SK-N-SH (cell line): ENCODE measurements around the gene EPX. TPM values are rescaled to one million over a fixed set of nuclear protein-coding genes. Genes with fewer than 3 reads are reported as not detected.
A peak's percentile ranks its signal among the peaks of the same experiment; 100 is the strongest.

ENCODE experiments used
- CTCF ChIA-PET: fragments of 300-600, 350-600 bp; formaldehyde crosslinking; extraction: SDS; loops from one replicate; lab custom pipeline; 2021; lab: Yijun Ruan, JAX
- POLR2A ChIA-PET: fragments of 350-600 bp; sonication (Branson Sonifier 250); formaldehyde crosslinking; extraction: SDS; loops from one replicate; lab custom pipeline; 2020; ENCODE audit warnings: antibody characterized with exemption, inconsistent platforms; lab: Yijun Ruan, JAX
- DNase-seq: peaks from one replicate; pipeline ENCODE4 v3.0.0; 2012
- H2AFZ ChIP-seq: fragments of 200-600 bp; sonication (generic); 2 replicates; pipeline ENCODE4 v1.8.1; 2016; ENCODE audit warnings: antibody characterized with exemption, mild to moderate bottlenecking, low read depth
- H3F3A ChIP-seq: fragments of 200-600 bp; sonication (generic); replicated peaks from 2 replicates; pipeline ENCODE3; 2016; ENCODE audit warnings: antibody characterized with exemption, mild to moderate bottlenecking; ENCODE audit not compliant: insufficient read depth
- H3K27ac ChIP-seq, 2 experiments: fragments of 200-500 bp in 1 of 2; fragments of 200-600 bp in 1 of 2; sonication (Bioruptor generic) in 1 of 2; sonication (generic), shearing (Covaris generic) in 1 of 2; 2 replicates each; pipeline versions ENCODE4 v1.5.1 to v1.6.1; 2014 to 2016; ENCODE audit warnings: low read depth in 2 of 2, inconsistent platforms in 1 of 2, low read length in 1 of 2, mild to moderate bottlenecking in 1 of 2, mixed read lengths in 1 of 2
- H3K27me3 ChIP-seq: fragments of 200-600 bp; sonication (generic), shearing (Covaris generic); 2 replicates; pipeline ENCODE4 v1.6.1; 2016; ENCODE audit warnings: mixed run types; ENCODE audit not compliant: insufficient read depth
- H3K36me3 ChIP-seq, 2 experiments: fragments of 200-500 bp in 1 of 2; fragments of 200-600 bp in 1 of 2; sonication (Bioruptor generic) in 1 of 2; sonication (generic) in 1 of 2; replicated peaks in 1 of 2; 2 replicates each; pipeline versions ENCODE3 to v1.5.1; 2014 to 2016; ENCODE audit warnings: low read length in 1 of 2, mild to moderate bottlenecking in 1 of 2; ENCODE audit not compliant: insufficient read depth in 2 of 2, control insufficient read depth in 1 of 2
- H3K4me1 ChIP-seq, 2 experiments: fragments of 200-500 bp in 1 of 2; fragments of 200-600 bp in 1 of 2; sonication (Bioruptor generic) in 1 of 2; sonication (generic), shearing (Covaris generic) in 1 of 2; 2 replicates each; pipeline versions ENCODE4 v1.5.1 to v1.6.1; 2014 to 2016; ENCODE audit warnings: low read depth in 1 of 2, low read length in 1 of 2, mixed run types in 1 of 2; ENCODE audit not compliant: insufficient read depth in 2 of 2, control insufficient read depth in 1 of 2
- H3K4me2 ChIP-seq: fragments of 200-600 bp; sonication (generic), shearing (Covaris generic); 2 replicates; pipeline ENCODE4 v1.6.1; 2017; ENCODE audit warnings: mixed run types
- H3K4me3 ChIP-seq, 2 experiments: fragments of 200-500 bp in 1 of 2; fragments of 200-600 bp in 1 of 2; sonication (Bioruptor generic) in 1 of 2; sonication (generic), shearing (Covaris generic) in 1 of 2; 2 replicates each; pipeline versions ENCODE4 v1.5.1 to v1.8.1; 2014 to 2016; ENCODE audit warnings: low read depth in 2 of 2, inconsistent platforms in 1 of 2, low read length in 1 of 2, mild to moderate bottlenecking in 1 of 2, mixed read lengths in 1 of 2, moderate library complexity in 1 of 2
- H3K79me2 ChIP-seq: fragments of 200-600 bp; sonication (generic); 2 replicates; pipeline ENCODE4 v1.8.1; 2017; ENCODE audit warnings: mild to moderate bottlenecking; ENCODE audit not compliant: insufficient read depth
- H3K9ac ChIP-seq: fragments of 200-600 bp; sonication (generic); 2 replicates; pipeline ENCODE4 v1.6.1; 2017; ENCODE audit warnings: mixed run types
- H3K9me2 ChIP-seq: fragments of 200-600 bp; sonication (generic); 2 replicates; pipeline ENCODE4 v1.6.1; 2017; ENCODE audit warnings: mixed run types
- H3K9me3 ChIP-seq: fragments of 200-600 bp; sonication (generic); 2 replicates; pipeline ENCODE4 v1.6.1; 2017; ENCODE audit warnings: mixed run types, mild to moderate bottlenecking, moderate library complexity
- H4K20me1 ChIP-seq: fragments of 200-600 bp; sonication (generic); 2 replicates; pipeline ENCODE4 v1.6.1; 2017; ENCODE audit warnings: mild to moderate bottlenecking, mixed run types; ENCODE audit not compliant: insufficient read depth
- CHD2 ChIP-seq: fragments of 150-350 bp; IDR thresholded peaks from 2 replicates; pipeline ENCODE4 v1.6.1; 2018; ENCODE audit warnings: low read length; ENCODE audit not compliant: partially characterized antibody
- CTCF ChIP-seq: fragments of 200-600 bp; sonication (generic); IDR thresholded peaks from 2 replicates; pipeline ENCODE4 v1.6.1; 2017; ENCODE audit warnings: antibody characterized with exemption, mild to moderate bottlenecking, moderate library complexity
- EZH2phosphoT487 ChIP-seq: fragments of 200-600 bp; sonication (generic); IDR thresholded peaks from 2 replicates; pipeline ENCODE4 v1.6.1; 2017; ENCODE audit warnings: low read depth, mixed run types, mild to moderate bottlenecking, antibody characterized with exemption, moderate library complexity, borderline replicate concordance
- FOSL2 ChIP-seq: IDR thresholded peaks from 2 replicates; pipeline ENCODE4 v1.4.0; 2012; ENCODE audit warnings: low read depth, mild to moderate bottlenecking, moderate library complexity, borderline replicate concordance
- FOXM1 ChIP-seq: IDR thresholded peaks from 2 replicates; pipeline ENCODE4 v1.4.0; 2012; ENCODE audit warnings: low read depth, mild to moderate bottlenecking
- IRF3 ChIP-seq: fragments of 150-350 bp; IDR thresholded peaks from 2 replicates; pipeline ENCODE4 v1.6.1; 2016; ENCODE audit warnings: mild to moderate bottlenecking, low read depth, low read length
- JUND ChIP-seq: IDR thresholded peaks from 2 replicates; pipeline ENCODE4 v1.4.0; 2012
- MAX ChIP-seq: IDR thresholded peaks from 2 replicates; pipeline ENCODE4 v1.4.0; 2012; ENCODE audit warnings: low read depth
- MEF2A ChIP-seq: IDR thresholded peaks from 2 replicates; pipeline ENCODE4 v1.4.0; 2012; ENCODE audit warnings: low read depth, borderline replicate concordance
- MXI1 ChIP-seq: IDR thresholded peaks from 2 replicates; pipeline ENCODE4 v1.6.1; 2012; ENCODE audit warnings: mild to moderate bottlenecking, low read depth, low read length, improper control_type of control experiment
- RAD21 ChIP-seq: IDR thresholded peaks from 2 replicates; pipeline ENCODE4 v1.6.1; 2012; ENCODE audit warnings: mild to moderate bottlenecking, low read length
- RCOR1 ChIP-seq: fragments of 150-350 bp; IDR thresholded peaks from 2 replicates; pipeline ENCODE4 v1.6.1; 2017; ENCODE audit warnings: antibody characterized with exemption, low read length
- RFX5 ChIP-seq: IDR thresholded peaks from 2 replicates; pipeline ENCODE4 v1.6.1; 2012; ENCODE audit warnings: mild to moderate bottlenecking, improper control_type of control experiment, low read length
- SIN3A ChIP-seq: IDR thresholded peaks from 2 replicates; pipeline ENCODE4 v1.6.1; 2012; ENCODE audit warnings: low read depth, mild to moderate bottlenecking, low read length, moderate library complexity, borderline replicate concordance
- SMC3 ChIP-seq: IDR thresholded peaks from 2 replicates; pipeline ENCODE4 v1.6.1; 2012; ENCODE audit warnings: low read depth, low read length, improper control_type of control experiment
- TCF12 ChIP-seq: IDR thresholded peaks from 2 replicates; pipeline ENCODE4 v1.4.0; 2012
- TEAD4 ChIP-seq: IDR thresholded peaks from 2 replicates; pipeline ENCODE4 v1.4.0; 2012; ENCODE audit warnings: mild to moderate bottlenecking, borderline replicate concordance; ENCODE audit not compliant: insufficient read depth
- USF1 ChIP-seq: IDR thresholded peaks from 2 replicates; pipeline ENCODE4 v1.4.0; 2012; ENCODE audit warnings: low read depth, borderline replicate concordance
- USF2 ChIP-seq: fragments of 150-350 bp; IDR thresholded peaks from 2 replicates; pipeline ENCODE4 v1.6.1; 2017; ENCODE audit warnings: antibody characterized with exemption, low read length, low read depth, borderline replicate concordance
- YY1 ChIP-seq: IDR thresholded peaks from 2 replicates; pipeline ENCODE4 v1.4.0; 2012; ENCODE audit warnings: low read depth, mild to moderate bottlenecking
- WGBS: methylation state at CpG from one replicate; pipeline ENCODE4 v1.1.6; 2017; ENCODE audit warnings: low lambda C conversion rate; 5-methylcytosine and 5-hydroxymethylcytosine counted together
- polyA plus RNA-seq, 3 experiments: library from polyadenylated mRNA; depleted of rRNA; stranded (reverse); fragments of >200 nt; gene quantifications; 2 replicates each; pipeline ENCODE4 v1.2.3, GENCODE V29; 2012

Gene EPX
- polyA plus RNA-seq, 1 of the 3 experiments (the other 2 are of a cell fraction) = 0.02 TPM

- Histone ChIP-seq H3K4me3 (peak overlapping the region in 1 of 2 experiments; percentile 11; a peak in 2 of 4 replicates), H2AFZ (peak overlapping the region; percentile 47; the same call in 1 of the 2 replicates), H3F3A (no peaks in the 10 kb centered on the region), H3K9me3 (no peaks in the 10 kb centered on the region), H3K9me2 (no peaks in the 10 kb centered on the region), H3K27me3 (peaks cover 34% of the 10 kb centered on the region), H3K9ac (no peak overlapping the region), H3K4me1 (peaks cover 0 to 4% of the 10 kb centered on the region in 2 experiments; a peak in 1 of 4 replicates), H3K36me3 (no peaks in the 10 kb centered on the region), H3K27ac (no peak overlapping the region), H3K79me2 (no peaks in the 10 kb centered on the region), H3K4me2 (no peak overlapping the region), H4K20me1 (no peaks in the 10 kb centered on the region)
- POLR2A ChIA-PET = interaction anchor here (1.3 kb wide), 1 partner anchor 9 kb away, joined by 3 read pairs; no protein-coding TSS in a partner anchor
- TF ChIP-seq USF1 (peak; percentile 53; the same call in 1 of the 2 replicates), RFX5 (no peak), JUND (no peak), RCOR1 (0 out of 2 replicates have a peak, but pooled peaks have one; percentile 12), YY1 (peak; percentile 56; the same call in 1 of the 2 replicates), MAX (peak; percentile 70; the same call in 1 of the 2 replicates), SMC3 (peak; percentile 71), CTCF (peak; percentile 76), MXI1 (no peak), RAD21 (peak; percentile 61)
- CTCF ChIA-PET = interaction anchor here (0.6 to 4.6 kb wide), 39 partner anchors 9 to 377 kb away, joined by 3 to 34 read pairs (median 4); partner anchors contain the start of genes EPX, MKS1, OR4D2 and RNF43
- WGBS = 20% methylated on average over 14 of the region's 14 CpGs
- DNase-seq = peak; percentile 89
Measured at GRCh38 chr17:58200024-58200633, 7.6 kb downstream of the EPX start.

- no peak overlapping the region for H2AFZ ChIP-seq
- POLR2A ChIA-PET = no interaction called here
- DNase-seq = no peak
- peaks cover 0 to 4% of the 10 kb centered on the region in 2 experiments; a peak in 1 of 4 replicates for H3K4me1 ChIP-seq
- H3K9me2 ChIP-seq = no peaks in the 10 kb centered on the region
- no peak overlapping the region for H3K4me3 ChIP-seq
- H3K9ac ChIP-seq = no peak overlapping the region
- H3K27me3 ChIP-seq = peaks cover 13% of the 10 kb centered on the region
- no peaks in the 10 kb centered on the region for H3F3A ChIP-seq
- no peaks in the 10 kb centered on the region for H4K20me1 ChIP-seq
- CTCF ChIA-PET = interaction anchor here (1.0 to 4.6 kb wide), 5 partner anchors 14 to 244 kb away, joined by 3 to 27 read pairs (median 3); partner anchors contain the start of gene MKS1
- H3K36me3 ChIP-seq = peaks cover 0 to 17% of the 10 kb centered on the region in 2 experiments
- H3K79me2 ChIP-seq = no peaks in the 10 kb centered on the region
- H3K9me3 ChIP-seq = no peaks in the 10 kb centered on the region
- 45% methylated on average over 7 of the region's 7 CpGs for WGBS
- no peak overlapping the region for H3K27ac ChIP-seq
- no peak overlapping the region for H3K4me2 ChIP-seq
- TF ChIP-seq EZH2phosphoT487 = no peak
- no peak for TF ChIP-seq RAD21
- TF ChIP-seq MEF2A = no peak
- no peak for TF ChIP-seq TEAD4
- TF ChIP-seq SMC3 = no peak
- no peak for TF ChIP-seq FOXM1
- no peak for TF ChIP-seq IRF3
- no peak for TF ChIP-seq SIN3A
- TF ChIP-seq CHD2 = no peak
- no peak for TF ChIP-seq FOSL2
- no peak for TF ChIP-seq USF2
- no peak for TF ChIP-seq TCF12
Measured at GRCh38 chr17:58202859-58203258, 10.3 kb downstream of the EPX start.
